Tibial nerve (tissue), 4 donors: ENCODE measurements around the gene TLE4.
"Not testable (repeated sequence)": the region's sequence is repeated elsewhere in the genome, so short reads cannot be mapped to it uniquely, and the experiment has no call there.

ENCODE experiments used
- CTCF ChIP-seq, 5 experiments: fragments of 200-600 bp in 3 of 5; fragments of 450-650 bp in 2 of 5; sonication (generic) in 3 of 5; IDR thresholded peaks; one replicate each; pipeline ENCODE4 v1.5.1; 2016 to 2019; ENCODE audit warnings: antibody characterized with exemption in 5 of 5, mild to moderate bottlenecking in 3 of 5, moderate library complexity in 2 of 5
- EP300 ChIP-seq, 2 donors: sonication (generic); formaldehyde crosslinking; IDR thresholded peaks; one replicate each; pipeline ENCODE4 v1.6.1; 2017; ENCODE audit warnings: antibody characterized with exemption in 2 of 2, mild to moderate bottlenecking in 1 of 2

- TF ChIP-seq CTCF, EP300 (IDR thresholded peaks at IDR 0.05): not testable (repeated sequence)
Measured at GRCh38 chr9:79640067-79640466, 68.3 kb downstream of the TLE4 start.
